ENCODE data around the gene PTPRE.

DNA sequence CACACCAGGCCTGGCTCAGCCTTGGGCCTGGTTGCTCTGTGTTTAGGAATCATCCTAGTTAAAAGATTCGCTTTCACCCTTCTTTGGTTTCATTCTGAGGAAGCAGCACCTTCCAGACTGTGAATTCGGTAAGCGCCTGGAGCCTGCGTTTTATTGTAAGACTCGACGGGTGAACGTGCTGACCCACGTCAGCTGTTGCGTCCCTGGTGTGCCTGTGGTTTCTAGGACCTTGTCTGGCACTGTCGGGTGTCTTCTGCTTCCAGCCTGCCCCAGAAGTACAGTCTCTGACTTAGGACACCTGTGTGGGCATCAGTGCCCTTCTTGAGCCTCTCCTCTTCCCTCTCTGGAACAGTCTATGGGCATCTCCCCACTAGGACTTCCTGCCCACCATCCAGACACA lies 193.0 kb downstream of the PTPRE start:
- TF ChIP-seq, protein P1, sequence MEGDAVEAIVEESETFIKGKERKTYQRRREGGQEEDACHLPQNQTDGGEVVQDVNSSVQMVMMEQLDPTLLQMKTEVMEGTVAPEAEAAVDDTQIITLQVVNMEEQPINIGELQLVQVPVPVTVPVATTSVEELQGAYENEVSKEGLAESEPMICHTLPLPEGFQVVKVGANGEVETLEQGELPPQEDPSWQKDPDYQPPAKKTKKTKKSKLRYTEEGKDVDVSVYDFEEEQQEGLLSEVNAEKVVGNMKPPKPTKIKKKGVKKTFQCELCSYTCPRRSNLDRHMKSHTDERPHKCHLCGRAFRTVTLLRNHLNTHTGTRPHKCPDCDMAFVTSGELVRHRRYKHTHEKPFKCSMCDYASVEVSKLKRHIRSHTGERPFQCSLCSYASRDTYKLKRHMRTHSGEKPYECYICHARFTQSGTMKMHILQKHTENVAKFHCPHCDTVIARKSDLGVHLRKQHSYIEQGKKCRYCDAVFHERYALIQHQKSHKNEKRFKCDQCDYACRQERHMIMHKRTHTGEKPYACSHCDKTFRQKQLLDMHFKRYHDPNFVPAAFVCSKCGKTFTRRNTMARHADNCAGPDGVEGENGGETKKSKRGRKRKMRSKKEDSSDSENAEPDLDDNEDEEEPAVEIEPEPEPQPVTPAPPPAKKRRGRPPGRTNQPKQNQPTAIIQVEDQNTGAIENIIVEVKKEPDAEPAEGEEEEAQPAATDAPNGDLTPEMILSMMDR (IDR thresholded peaks at IDR 0.05): no peak
- TF ChIP-seq POLR2A (IDR thresholded peaks at IDR 0.05): no peak
- TF ChIP-seq EP300 (IDR thresholded peaks at IDR 0.05): no peak
